Subcutaneous abdominal adipose tissue (tissue), 5 donors: Measurements from ENCODE around the gene EFCAB6.

ENCODE experiments used
- H3K27ac ChIP-seq: one replicate; pipeline ENCODE4 v1.7.0; 2013; ENCODE audit warnings: low read depth, mild to moderate bottlenecking, inconsistent platforms, low read length, moderate library complexity
- H3K27me3 ChIP-seq, 5 donors: one replicate each; pipeline ENCODE4 v1.7.0; 2013; ENCODE audit warnings: low read length in 5 of 5, inconsistent platforms in 1 of 5; ENCODE audit not compliant: control insufficient read depth in 5 of 5, insufficient read depth in 4 of 5
- H3K36me3 ChIP-seq, 5 donors: one replicate each; pipeline ENCODE4 v1.7.0; 2013; ENCODE audit warnings: low read length in 5 of 5; ENCODE audit not compliant: control insufficient read depth in 5 of 5, insufficient read depth in 5 of 5
- H3K4me1 ChIP-seq, 5 donors: one replicate each; pipeline ENCODE4 v1.7.0; 2013; ENCODE audit warnings: low read length in 5 of 5, mild to moderate bottlenecking in 3 of 5, moderate library complexity in 1 of 5; ENCODE audit not compliant: control insufficient read depth in 5 of 5, insufficient read depth in 5 of 5
- H3K4me3 ChIP-seq, 5 donors: one replicate each; pipeline ENCODE4 v1.7.0; 2013; ENCODE audit warnings: low read length in 5 of 5, low read depth in 1 of 5
- H3K9ac ChIP-seq, 5 donors: one replicate each; pipeline ENCODE4 v1.7.0; 2013; ENCODE audit warnings: low read length in 5 of 5, mild to moderate bottlenecking in 4 of 5, moderate library complexity in 3 of 5
- H3K9me3 ChIP-seq, 5 donors: one replicate each; pipeline ENCODE4 v1.7.0; 2013; ENCODE audit warnings: low read length in 5 of 5; ENCODE audit not compliant: control insufficient read depth in 5 of 5
- donor health status: healthy.
- donor health status: healthy.
- donor health status: healthy.
- donor health status: healthy.
- donor health status: healthy.

Gene EFCAB6

GRCh38 chr22:43530349-43531201 is 281.5 kb downstream of the EFCAB6 start:
- no peak overlapping the region for H3K9ac ChIP-seq
- no peaks in the 10 kb centered on the region for H3K36me3 ChIP-seq
- no peak overlapping the region for H3K27ac ChIP-seq
- H3K9me3 ChIP-seq: peaks cover 0 to 9% (median 4%) of the 10 kb centered on the region in 5 donors
- H3K27me3 ChIP-seq: peaks cover 5 to 21% (median 17%) of the 10 kb centered on the region in 5 donors
- H3K4me3 ChIP-seq: no peak overlapping the region
- peaks cover 0 to 2% (median 0%) of the 10 kb centered on the region in 5 donors for H3K4me1 ChIP-seq

- H3K27ac ChIP-seq: no peak overlapping the region
- H3K4me3 ChIP-seq: no peak overlapping the region
- H3K9me3 ChIP-seq: peaks cover 0 to 9% (median 4%) of the 10 kb centered on the region in 5 donors
- H3K27me3 ChIP-seq: peaks cover 7 to 21% (median 18%) of the 10 kb centered on the region in 5 donors
- H3K9ac ChIP-seq: no peak overlapping the region
- peaks cover 0 to 2% (median 0%) of the 10 kb centered on the region in 5 donors for H3K4me1 ChIP-seq
- no peaks in the 10 kb centered on the region for H3K36me3 ChIP-seq
Measured at GRCh38 chr22:43529934-43530333, 282.2 kb downstream of the EFCAB6 start.

GRCh38 chr22:43529461-43529860 is 282.6 kb downstream of the EFCAB6 start:
- Histone ChIP-seq H3K36me3 (no peaks in the 10 kb centered on the region), H3K9me3 (peaks cover 0 to 9% (median 4%) of the 10 kb centered on the region in 5 donors), H3K9ac (no peak overlapping the region), H3K27ac (no peak overlapping the region), H3K4me3 (no peak overlapping the region), H3K4me1 (peaks cover 0 to 2% (median 0%) of the 10 kb centered on the region in 5 donors), H3K27me3 (peaks cover 7 to 22% (median 18%) of the 10 kb centered on the region in 5 donors)

- Histone ChIP-seq H3K4me3 (no peak overlapping the region), H3K4me1 (peaks cover 0 to 2% (median 0%) of the 10 kb centered on the region in 5 donors), H3K9me3 (peaks cover 0 to 9% (median 4%) of the 10 kb centered on the region in 5 donors), H3K27me3 (peaks cover 7 to 22% (median 18%) of the 10 kb centered on the region in 5 donors), H3K36me3 (no peaks in the 10 kb centered on the region), H3K27ac (no peak overlapping the region), H3K9ac (no peak overlapping the region)
Measured at GRCh38 chr22:43528601-43529360, 283.3 kb downstream of the EFCAB6 start.

DNA sequence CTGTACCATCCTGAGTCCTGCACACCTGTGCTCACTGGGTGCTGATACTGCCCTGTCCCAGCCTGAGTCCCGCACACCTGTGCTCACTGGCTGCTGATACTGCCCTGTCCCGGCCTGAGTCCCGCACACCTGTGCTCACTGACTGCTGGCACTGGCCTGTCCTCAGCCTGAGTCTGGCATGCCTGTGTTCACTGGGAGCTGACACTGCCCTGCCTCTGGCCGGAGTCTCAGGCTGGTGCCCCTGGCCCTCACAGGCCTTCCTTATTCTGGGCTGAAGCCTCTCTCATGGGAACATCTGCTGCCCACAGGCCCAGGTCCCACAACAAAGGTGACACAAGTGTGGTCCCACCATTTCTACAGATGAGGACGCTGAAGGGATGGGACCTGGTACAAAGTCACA is 285.2 kb downstream of the EFCAB6 start:
- no peaks in the 10 kb centered on the region for H3K36me3 ChIP-seq
- H3K4me3 ChIP-seq: no peak overlapping the region
- peaks cover 0 to 2% (median 0%) of the 10 kb centered on the region in 5 donors for H3K4me1 ChIP-seq

GRCh38 chr22:43526117-43526655 is 285.9 kb downstream of the EFCAB6 start:
- Histone ChIP-seq H3K36me3 (no peaks in the 10 kb centered on the region), H3K9ac (no peak overlapping the region), H3K4me1 (peaks cover 0 to 2% (median 0%) of the 10 kb centered on the region in 5 donors), H3K27me3 (peaks cover 7 to 22% (median 18%) of the 10 kb centered on the region in 5 donors), H3K27ac (no peak overlapping the region), H3K4me3 (no peak overlapping the region), H3K9me3 (peaks cover 0 to 9% (median 4%) of the 10 kb centered on the region in 5 donors)

More for the DNA sequence above, 285.2 kb downstream of the EFCAB6 start:
- H3K9ac ChIP-seq: no peak overlapping the region
- H3K27ac ChIP-seq: no peak overlapping the region
- H3K27me3 ChIP-seq: peaks cover 7 to 22% (median 18%) of the 10 kb centered on the region in 5 donors
- peaks cover 0 to 9% (median 4%) of the 10 kb centered on the region in 5 donors for H3K9me3 ChIP-seq

- Histone ChIP-seq H3K9ac (no peak overlapping the region), H3K4me3 (no peak overlapping the region), H3K27ac (no peak overlapping the region), H3K27me3 (peaks cover 5 to 15% (median 9%) of the 10 kb centered on the region in 5 donors), H3K36me3 (no peaks in the 10 kb centered on the region), H3K9me3 (no peaks in the 10 kb centered on the region), H3K4me1 (no peaks in the 10 kb centered on the region)
Measured at GRCh38 chr22:43521716-43522115, 290.4 kb downstream of the EFCAB6 start.

DNA sequence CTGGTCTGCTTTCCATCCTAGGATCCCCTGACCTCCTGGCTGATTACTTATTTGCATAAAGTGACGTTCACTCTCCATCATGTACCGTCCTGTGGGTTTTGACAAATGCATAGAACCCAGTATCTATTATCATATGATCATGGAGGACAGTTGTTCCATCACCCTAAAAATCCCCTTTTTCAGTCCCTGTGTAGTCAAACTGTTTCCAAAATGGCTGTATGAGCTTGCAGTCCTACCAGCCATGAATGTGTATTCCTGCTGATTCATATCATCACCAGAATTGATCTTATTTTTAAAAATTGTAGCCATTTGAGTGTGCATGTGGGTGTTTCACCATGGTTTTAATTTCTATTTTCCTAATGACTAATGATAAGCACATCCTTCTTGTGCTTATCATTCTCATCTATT is 291.5 kb downstream of the EFCAB6 start:
- Histone ChIP-seq H3K27ac (no peak overlapping the region), H3K27me3 (peaks cover 0 to 12% (median 3%) of the 10 kb centered on the region in 5 donors), H3K9me3 (no peaks in the 10 kb centered on the region), H3K9ac (no peak overlapping the region), H3K4me3 (no peak overlapping the region), H3K36me3 (no peaks in the 10 kb centered on the region), H3K4me1 (no peaks in the 10 kb centered on the region)

DNA sequence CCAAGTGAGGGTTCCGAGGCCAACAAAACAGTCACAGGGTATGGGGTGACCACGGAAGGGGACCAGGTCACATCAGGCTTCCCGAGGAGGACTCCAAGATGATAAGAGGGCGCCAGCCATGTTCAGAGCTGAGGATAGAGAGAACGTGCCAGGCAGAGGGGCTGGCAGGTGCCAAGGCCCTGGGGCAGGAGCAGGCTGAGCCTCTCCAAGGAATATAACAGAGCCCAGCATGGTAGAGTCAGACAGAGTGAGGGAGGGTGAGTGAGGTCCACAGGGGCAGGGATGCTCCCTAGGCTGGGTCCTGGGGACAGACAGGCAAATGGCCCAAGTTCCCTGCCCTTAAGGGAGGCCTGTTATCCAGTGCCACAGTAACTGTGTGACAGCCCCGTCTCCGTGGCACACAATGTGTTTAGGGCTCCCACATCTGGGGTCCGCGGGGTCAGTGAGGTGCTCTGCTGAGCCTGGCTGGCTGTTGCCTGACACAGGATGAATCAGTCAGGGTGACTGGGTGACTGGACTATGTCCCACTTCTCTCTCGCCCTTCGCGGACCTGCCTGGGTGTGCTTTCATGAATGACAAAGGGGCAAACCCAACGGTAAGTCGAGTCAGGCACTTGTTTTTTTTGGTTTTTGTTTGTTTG is 295.0 kb downstream of the EFCAB6 start:
- Histone ChIP-seq H3K9me3 (no peaks in the 10 kb centered on the region), H3K4me3 (no peak overlapping the region), H3K27me3 (peaks cover 0 to 16% (median 7%) of the 10 kb centered on the region in 5 donors), H3K9ac (no peak overlapping the region), H3K4me1 (no peaks in the 10 kb centered on the region), H3K27ac (no peak overlapping the region), H3K36me3 (no peaks in the 10 kb centered on the region)
